T-helper 2 cell treated with Interferon-gamma antibody and Interleukin-4, amounts not matched to agents 100 ng/mL and 5 ng/mL, for 36 hours (primary cell): ENCODE data around the gene HJURP. TPM values are rescaled to one million over a fixed set of nuclear protein-coding genes. Genes with fewer than 3 reads are reported as not detected.
"Not testable (repeated sequence)": the region's sequence is repeated elsewhere in the genome, so short reads cannot be mapped to it uniquely, and the experiment has no call there.

ENCODE experiments used
- intact Hi-C: fragments of 100-400 bp; cut with micrococcal nuclease; formaldehyde crosslinking; loops from one replicate; pipeline ENCODE4 v1.15.1; 2023
- total RNA-seq: library from RNA; stranded (reverse); gene quantifications from 2 replicates; pipeline ENCODE4 v1.2.3, GENCODE V29; 2022

The HJURP gene, protein sequence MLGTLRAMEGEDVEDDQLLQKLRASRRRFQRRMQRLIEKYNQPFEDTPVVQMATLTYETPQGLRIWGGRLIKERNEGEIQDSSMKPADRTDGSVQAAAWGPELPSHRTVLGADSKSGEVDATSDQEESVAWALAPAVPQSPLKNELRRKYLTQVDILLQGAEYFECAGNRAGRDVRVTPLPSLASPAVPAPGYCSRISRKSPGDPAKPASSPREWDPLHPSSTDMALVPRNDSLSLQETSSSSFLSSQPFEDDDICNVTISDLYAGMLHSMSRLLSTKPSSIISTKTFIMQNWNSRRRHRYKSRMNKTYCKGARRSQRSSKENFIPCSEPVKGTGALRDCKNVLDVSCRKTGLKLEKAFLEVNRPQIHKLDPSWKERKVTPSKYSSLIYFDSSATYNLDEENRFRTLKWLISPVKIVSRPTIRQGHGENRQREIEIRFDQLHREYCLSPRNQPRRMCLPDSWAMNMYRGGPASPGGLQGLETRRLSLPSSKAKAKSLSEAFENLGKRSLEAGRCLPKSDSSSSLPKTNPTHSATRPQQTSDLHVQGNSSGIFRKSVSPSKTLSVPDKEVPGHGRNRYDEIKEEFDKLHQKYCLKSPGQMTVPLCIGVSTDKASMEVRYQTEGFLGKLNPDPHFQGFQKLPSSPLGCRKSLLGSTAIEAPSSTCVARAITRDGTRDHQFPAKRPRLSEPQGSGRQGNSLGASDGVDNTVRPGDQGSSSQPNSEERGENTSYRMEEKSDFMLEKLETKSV
- 79.4 and 80.0 TPM in 2 replicates for total RNA-seq

DNA sequence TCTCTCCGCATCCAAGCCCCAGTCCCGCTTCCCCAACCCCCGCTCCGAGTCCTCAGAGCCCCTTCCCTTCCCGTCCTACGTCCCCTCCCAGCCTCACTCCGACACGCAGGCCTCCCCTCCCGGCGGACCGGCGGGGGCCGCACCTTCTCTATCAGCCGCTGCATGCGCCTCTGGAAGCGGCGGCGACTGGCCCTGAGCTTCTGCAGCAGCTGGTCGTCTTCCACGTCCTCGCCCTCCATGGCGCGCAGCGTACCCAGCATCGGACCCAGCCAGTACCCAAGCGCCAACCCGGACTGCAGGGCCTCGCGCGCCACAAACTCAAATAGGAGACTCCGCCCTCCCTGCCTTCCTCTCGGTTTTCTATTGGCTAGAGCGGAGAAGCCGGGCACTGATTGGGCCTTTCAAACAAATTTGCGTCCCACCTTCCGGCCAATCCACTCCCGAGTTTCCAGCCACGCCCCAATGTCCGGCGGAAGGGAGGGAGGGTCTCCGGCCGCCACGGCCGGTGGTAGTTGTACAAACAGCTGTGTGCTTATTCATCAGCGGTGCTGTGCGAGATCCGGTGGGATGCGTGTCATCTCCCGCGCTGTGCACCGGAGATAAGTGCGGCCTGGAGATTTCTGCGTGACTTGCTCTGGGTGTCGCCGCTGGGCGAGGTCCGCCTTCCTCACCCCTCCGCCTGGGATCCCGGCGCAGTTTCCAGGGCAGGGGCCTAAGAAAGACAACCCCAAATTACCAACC lies at the start of gene HJURP:
HJURP (minus strand) TSS at position 295 of the 741 bp plus-strand sequence; CDS start at position 260, 35 bp downstream.
- intact Hi-C loops: loop anchor here (1.0 to 10.0 kb wide), 4 partner anchors 14 to 1160 kb away; partner anchors contain the start of genes ARL4C, GIGYF2 and MSL3B

DNA sequence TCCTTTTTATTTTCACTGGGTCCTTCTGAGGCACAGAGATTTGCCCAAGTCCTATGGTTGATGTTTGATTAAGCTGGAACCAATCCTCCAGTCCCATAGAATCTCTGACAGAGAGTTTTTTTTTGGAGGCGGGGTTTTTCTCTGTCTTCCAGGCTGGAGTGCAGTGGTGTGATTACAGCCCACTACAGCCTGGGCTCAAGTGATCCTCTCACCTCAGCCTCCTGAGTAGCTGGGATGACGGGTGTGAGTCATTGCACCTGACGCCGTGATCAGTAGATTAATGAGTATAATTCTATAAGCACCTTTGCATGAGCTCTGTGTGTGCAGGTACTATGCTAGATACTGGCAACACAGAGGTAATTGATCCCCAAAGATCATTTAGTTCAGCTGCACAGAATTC lies 47.5 kb upstream of the HJURP start:
- intact Hi-C loops: no loop called here

DNA sequence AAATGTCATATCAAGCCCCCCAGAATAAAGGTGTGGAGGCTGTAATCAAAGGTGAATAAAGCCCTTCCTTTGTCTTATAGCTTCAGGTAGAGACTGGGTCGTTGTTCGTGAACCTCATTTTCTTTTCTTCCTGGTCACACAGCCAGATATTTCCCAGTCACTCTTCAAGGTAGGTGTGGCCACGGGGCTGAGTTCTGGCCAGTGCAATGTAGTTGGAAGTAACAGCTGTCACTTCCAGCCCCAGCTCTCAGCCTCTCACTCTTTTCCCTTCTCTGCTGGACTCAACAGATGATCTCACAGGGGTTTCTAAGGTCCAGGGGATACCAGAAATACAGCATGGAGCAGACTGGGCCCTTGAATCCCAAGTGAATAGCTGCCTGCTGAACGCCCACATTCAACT lies 47.0 kb upstream of the HJURP start:
- intact Hi-C loops: no loop called here

- intact Hi-C loops: not testable (repeated sequence)
Measured at GRCh38 chr2:233896253-233896652, 41.9 kb upstream of the HJURP start.

- intact Hi-C loops: no loop called here
Measured at GRCh38 chr2:233892793-233893192, 38.5 kb upstream of the HJURP start.

DNA sequence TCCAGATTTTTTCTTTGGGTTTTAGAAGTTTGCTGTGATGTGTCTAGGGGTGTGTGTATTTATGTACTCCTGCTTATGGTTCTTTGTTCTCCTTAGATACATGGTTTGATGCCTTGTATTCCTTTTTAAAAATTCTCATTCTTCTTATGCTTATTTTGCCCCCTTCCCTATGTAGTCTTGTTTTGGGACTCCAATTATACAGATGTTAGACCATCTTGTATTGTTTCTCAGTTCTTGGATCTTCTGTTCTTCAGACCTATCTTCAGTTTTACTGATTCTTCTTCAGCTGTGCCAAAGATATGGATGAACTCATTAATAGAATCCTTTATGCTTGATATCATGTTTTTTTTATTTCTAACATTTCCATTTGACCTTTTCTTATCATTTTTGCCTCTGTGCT lies 28.0 kb upstream of the HJURP start:
- intact Hi-C loops: no loop called here

DNA sequence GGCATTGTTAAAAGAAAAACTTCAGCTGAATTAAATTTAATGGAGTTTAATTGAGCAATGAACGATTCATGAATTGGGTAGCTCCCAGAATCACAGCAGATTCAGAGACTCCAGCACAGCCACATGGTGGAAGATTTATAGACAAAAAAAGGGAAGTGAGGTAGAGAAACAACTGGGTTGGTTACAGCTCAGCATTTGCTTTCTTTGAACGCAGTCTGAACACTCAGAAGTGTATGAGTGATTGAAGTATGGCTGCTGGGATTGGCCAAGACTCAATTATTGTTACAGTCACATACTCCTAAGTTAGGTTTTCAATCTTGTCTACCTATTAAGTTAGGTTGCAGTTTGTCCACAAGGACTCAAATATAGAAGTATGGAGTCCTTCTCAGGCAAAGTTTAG lies 17.8 kb upstream of the HJURP start:
- intact Hi-C loops: not testable (repeated sequence)

DNA sequence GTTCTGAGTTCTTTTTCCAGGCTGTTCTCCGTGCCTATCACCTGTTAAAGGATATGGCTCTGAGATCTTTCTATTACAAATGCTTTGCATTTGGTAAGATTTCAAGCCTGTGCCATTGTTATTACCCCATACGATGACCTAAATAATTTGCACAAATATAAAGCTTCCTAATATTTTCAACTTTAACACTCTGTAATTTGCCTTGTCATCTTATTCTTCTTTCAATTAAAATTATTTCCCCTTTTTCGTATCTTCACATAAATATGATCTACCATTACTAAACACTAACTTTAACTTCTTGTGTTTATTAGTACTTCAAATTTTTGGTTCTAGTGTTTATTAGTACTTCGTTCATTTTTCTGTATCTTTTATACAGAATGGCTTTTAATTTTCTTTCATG lies 17.1 kb upstream of the HJURP start:
- intact Hi-C loops: no loop called here

DNA sequence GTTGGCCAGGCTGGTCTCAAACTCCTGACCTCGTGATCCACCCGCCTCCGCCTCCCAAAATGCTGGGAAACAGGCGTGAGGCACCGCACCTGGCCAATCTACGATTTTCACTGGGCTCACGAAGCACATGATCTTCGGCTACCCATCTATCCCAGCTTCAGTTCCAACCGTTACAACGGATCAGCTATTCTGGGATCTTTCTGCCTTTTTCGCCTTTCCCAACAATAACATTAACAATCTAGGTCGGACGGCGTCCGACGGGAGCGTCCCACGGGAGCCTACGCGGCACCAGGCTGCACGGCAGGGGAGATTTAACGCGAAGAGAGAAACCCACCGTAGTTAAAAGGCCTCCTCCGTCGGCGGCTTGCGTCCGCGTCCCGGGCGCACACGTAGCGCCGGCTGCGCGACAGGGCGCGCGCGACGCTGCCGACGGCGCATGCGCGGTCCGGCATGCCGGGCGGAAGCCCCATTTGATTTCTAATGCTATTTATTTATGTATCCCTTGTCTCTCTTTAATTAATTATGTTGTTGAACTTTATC lies 13.7 kb upstream of the HJURP start, which contains the start of gene MSL3B:
MSL3B (minus strand) TSS at position 394 of the 540 bp plus-strand sequence.
- intact Hi-C loops: loop anchor here (1.0 kb wide), 1 partner anchor 14 kb away; the partner anchor contains the start of gene HJURP

- intact Hi-C loops: no loop called here
Measured at GRCh38 chr2:233866479-233866878, 12.1 kb upstream of the HJURP start.

- intact Hi-C loops: no loop called here
Measured at GRCh38 chr2:233865838-233866237, 11.5 kb upstream of the HJURP start.

GRCh38 chr2:233862261-233862768 lies 8.0 kb upstream of the HJURP start:
- intact Hi-C loops: no loop called here

DNA sequence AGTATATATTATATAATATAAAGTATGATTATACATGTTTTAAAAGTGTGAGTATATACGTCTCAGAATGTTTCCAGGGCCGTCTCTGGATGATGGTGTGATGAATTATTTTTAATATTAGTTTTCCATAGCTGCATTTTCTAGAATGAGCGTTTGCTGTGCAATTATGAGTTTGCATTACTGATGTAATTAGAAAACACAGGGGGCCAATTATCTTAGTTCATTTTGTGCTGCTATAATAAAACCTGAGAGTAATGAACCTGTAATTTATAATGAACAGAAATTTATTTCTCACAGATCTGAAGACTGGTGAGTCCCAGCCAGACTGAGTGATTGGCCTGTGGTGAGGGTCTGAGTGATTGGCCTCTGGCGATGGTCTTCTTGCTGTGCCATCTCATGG lies 4.0 kb upstream of the HJURP start:
- intact Hi-C loops: loop anchor here (5.0 to 10.0 kb wide), 3 partner anchors 246 to 1164 kb away; partner anchors contain the start of gene GIGYF2

DNA sequence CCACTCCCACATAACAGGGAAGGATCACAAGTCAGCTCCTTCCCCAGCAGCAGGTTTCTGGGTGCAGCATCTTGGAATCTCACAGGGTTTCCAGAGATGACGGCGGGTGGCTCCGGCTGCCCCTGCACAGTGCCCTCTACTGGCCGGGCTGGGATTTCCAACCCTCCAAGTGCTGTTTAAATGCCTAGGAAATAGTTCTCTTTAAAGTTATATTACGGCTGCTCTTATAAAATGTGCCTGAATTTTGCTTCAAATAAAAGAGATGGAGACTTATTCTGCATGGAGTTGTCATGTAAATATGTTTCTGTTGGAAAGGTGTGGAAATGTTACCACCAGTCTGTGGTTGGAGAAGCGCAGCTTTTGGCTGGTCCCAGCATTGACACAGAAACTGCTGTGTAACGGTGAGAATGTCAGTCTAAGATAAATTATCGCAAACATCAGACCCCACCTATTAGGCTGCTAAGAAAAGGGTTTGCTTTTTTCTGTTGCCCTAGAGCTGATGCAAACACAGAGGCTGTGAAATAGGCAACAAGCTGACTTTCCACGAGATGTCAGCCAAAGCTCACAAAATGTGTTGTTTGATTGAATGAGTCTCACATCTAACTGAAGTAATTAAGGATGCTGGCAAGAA lies 3.3 kb upstream of the HJURP start:
- intact Hi-C loops: loop anchor here (5.0 to 10.0 kb wide), 3 partner anchors 247 to 1163 kb away; partner anchors contain the start of gene GIGYF2

GRCh38 chr2:233856184-233856583 lies 1.8 kb upstream of the HJURP start:
- intact Hi-C loops: loop anchor here (5.0 to 10.0 kb wide), 3 partner anchors 249 to 1161 kb away; partner anchors contain the start of gene GIGYF2

DNA sequence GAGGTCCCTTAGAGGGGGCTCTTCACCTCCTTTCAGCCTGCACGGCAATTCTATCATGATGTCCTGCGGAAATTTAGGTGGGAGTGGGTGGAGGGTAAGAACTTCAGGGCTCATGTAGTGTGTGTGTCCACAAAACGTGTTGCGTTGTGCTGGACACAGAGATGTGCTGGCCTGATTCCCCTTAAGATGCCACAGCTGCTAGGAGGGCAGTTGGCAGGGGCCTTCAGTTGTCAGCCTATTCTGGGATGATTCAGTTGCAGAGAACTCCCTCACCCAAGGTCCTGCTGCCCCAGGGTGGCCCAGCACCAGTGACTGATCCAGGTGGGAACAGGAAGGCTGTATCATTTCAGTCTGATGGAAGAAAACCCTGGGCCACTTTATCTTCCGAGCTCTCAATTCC lies 1.0 kb upstream of the HJURP start:
- intact Hi-C loops: loop anchor here (5.0 to 10.0 kb wide), 3 partner anchors 249 to 1161 kb away; partner anchors contain the start of gene GIGYF2

DNA sequence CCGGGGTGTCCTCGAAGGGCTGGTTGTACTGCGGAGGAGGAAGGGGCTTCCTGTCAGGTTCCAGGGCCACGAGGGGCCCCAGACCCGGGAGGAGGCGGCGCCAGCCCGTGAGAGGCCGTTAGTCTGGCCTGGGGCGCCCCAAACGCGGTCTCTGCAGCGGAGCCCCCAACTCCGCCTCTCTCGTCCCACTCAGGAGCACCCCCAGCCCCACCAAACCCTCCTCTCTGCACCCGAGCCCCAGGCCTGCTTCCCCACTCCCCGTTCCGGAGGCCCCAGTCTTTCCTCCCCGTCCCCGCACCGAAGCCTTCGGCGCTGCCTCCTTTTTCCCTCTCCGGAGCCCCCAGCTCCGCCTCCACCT lies 473 bp downstream of the HJURP start:
- intact Hi-C loops: loop anchor here (1.0 to 10.0 kb wide), 4 partner anchors 14 to 1159 kb away; partner anchors contain the start of genes ARL4C, GIGYF2 and MSL3B

DNA sequence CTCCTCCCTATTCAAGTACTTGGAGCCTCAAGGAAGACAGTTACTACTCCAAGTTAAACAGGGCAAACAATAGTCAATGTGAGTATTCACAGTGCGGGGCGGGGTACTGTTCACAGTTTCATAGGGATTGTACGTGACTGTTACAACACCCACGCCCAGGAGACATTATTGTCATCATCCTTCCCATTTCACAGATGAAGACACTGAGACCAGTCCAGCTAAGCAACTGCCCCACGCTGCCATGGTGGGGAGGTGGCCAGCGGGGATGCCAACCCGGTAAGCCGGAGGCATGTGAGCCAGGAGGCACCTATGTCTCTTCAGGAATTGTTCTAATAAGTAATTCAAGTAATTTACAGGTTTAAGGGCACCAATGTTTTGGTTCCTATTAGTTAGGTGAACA lies 982 bp downstream of the HJURP start:
- intact Hi-C loops: loop anchor here (10.0 kb wide), 2 partner anchors 251 to 1159 kb away; partner anchors contain the start of gene GIGYF2

- intact Hi-C loops: loop anchor here (10.0 kb wide), 2 partner anchors 253 to 1157 kb away; partner anchors contain the start of gene GIGYF2
Measured at GRCh38 chr2:233852056-233852455, 2.3 kb downstream of the HJURP start.

- intact Hi-C loops: loop anchor here (10.0 kb wide), 2 partner anchors 254 to 1156 kb away; partner anchors contain the start of gene GIGYF2
Measured at GRCh38 chr2:233851169-233851568, 3.2 kb downstream of the HJURP start.
